Liver (tissue), 9 donors: ENCODE data around the gene RBM10. TPM values are rescaled to one million over a fixed set of nuclear protein-coding genes. Genes with fewer than 3 reads are reported as not detected.

Experiments used
- DNase-seq: peaks from one replicate; pipeline ENCODE4 v3.0.0-alpha.2; 2017; ENCODE audit warnings: low spot score
- H3K27ac ChIP-seq, 2 donors: one replicate each; pipeline ENCODE4 v1.7.0; 2013; ENCODE audit warnings: inconsistent platforms in 2 of 2, low read length in 2 of 2, control low read depth in 1 of 2, low read depth in 1 of 2, mild to moderate bottlenecking in 1 of 2
- H3K27me3 ChIP-seq, 4 donors: one replicate each; pipeline versions ENCODE4 v1.6.1 to v1.7.0; 2013; ENCODE audit warnings: low read length in 3 of 4, inconsistent platforms in 1 of 4, mild to moderate bottlenecking in 1 of 4, moderate library complexity in 1 of 4; ENCODE audit not compliant: control insufficient read depth in 4 of 4, insufficient read depth in 4 of 4
- H3K36me3 ChIP-seq, 4 donors: one replicate each; pipeline versions ENCODE4 v1.6.1 to v1.7.0; 2013; ENCODE audit warnings: low read length in 3 of 4, mild to moderate bottlenecking in 3 of 4, low read depth in 1 of 4, moderate library complexity in 1 of 4; ENCODE audit not compliant: control insufficient read depth in 4 of 4, insufficient read depth in 3 of 4
- H3K4me1 ChIP-seq, 4 donors: one replicate each; pipeline versions ENCODE4 v1.6.1 to v1.7.0; 2013; ENCODE audit warnings: low read length in 3 of 4, mild to moderate bottlenecking in 3 of 4, moderate library complexity in 1 of 4; ENCODE audit not compliant: control insufficient read depth in 4 of 4, insufficient read depth in 4 of 4
- H3K4me3 ChIP-seq, 3 donors: one replicate each; pipeline versions ENCODE4 v1.6.1 to v1.7.0; 2013; ENCODE audit warnings: low read length in 3 of 3, control low read depth in 1 of 3, low read depth in 1 of 3, mild to moderate bottlenecking in 1 of 3
- H3K9ac ChIP-seq, 2 donors: one replicate each; pipeline ENCODE4 v1.7.0; 2013; ENCODE audit warnings: low read length in 2 of 2, mild to moderate bottlenecking in 2 of 2, moderate library complexity in 2 of 2, control low read depth in 1 of 2, low read depth in 1 of 2
- H3K9me3 ChIP-seq, 4 donors: one replicate each; pipeline versions ENCODE4 v1.6.1 to v1.7.0; 2013; ENCODE audit warnings: low read length in 3 of 4; ENCODE audit not compliant: control insufficient read depth in 4 of 4
- ATF3 ChIP-seq: IDR thresholded peaks from 2 replicates; pipeline ENCODE4 v1.6.1; 2016; ENCODE audit warnings: antibody characterized with exemption
- CTCF ChIP-seq: fragments of 150-350 bp; IDR thresholded peaks from 2 replicates; pipeline ENCODE4 v1.5.1; 2017; ENCODE audit warnings: improper control_type of control experiment, low read depth, low read length; ENCODE audit not compliant: missing input control
- EGR1 ChIP-seq, 2 donors: IDR thresholded peaks; 2 replicates each; pipeline ENCODE4 v1.6.1; 2016 to 2018; ENCODE audit warnings: antibody characterized with exemption in 2 of 2, low read depth in 2 of 2
- FOXA1 ChIP-seq: IDR thresholded peaks from 2 replicates; pipeline ENCODE4 v1.6.1; 2016; ENCODE audit warnings: antibody characterized with exemption
- FOXA2 ChIP-seq: IDR thresholded peaks from 2 replicates; pipeline ENCODE4 v1.6.1; 2016; ENCODE audit warnings: antibody characterized with exemption
- HNF4A ChIP-seq, 2 donors: conservative IDR thresholded peaks; 2 replicates each; pipeline ENCODE4 v1.6.1; 2016; ENCODE audit warnings: antibody characterized with exemption in 2 of 2, mild to moderate bottlenecking in 2 of 2
- HNF4G ChIP-seq: IDR thresholded peaks from 2 replicates; pipeline ENCODE4 v1.6.1; 2016; ENCODE audit warnings: antibody characterized with exemption
- JUND ChIP-seq, 2 donors: IDR thresholded peaks; 2 replicates each; pipeline ENCODE4 v1.6.1; 2016; ENCODE audit warnings: antibody characterized with exemption in 2 of 2
- MAX ChIP-seq: IDR thresholded peaks from 2 replicates; pipeline ENCODE4 v1.6.1; 2016; ENCODE audit warnings: antibody characterized with exemption
- NR2F2 ChIP-seq: IDR thresholded peaks from 2 replicates; pipeline ENCODE4 v1.6.1; 2016; ENCODE audit warnings: antibody characterized with exemption
- REST ChIP-seq: IDR thresholded peaks from 2 replicates; pipeline ENCODE4 v1.6.1; 2016; ENCODE audit warnings: antibody characterized with exemption, mild to moderate bottlenecking
- RXRA ChIP-seq, 2 donors: IDR thresholded peaks; 2 replicates each; pipeline ENCODE4 v1.6.1; 2017 to 2018; ENCODE audit warnings: antibody characterized with exemption in 2 of 2, mild to moderate bottlenecking in 1 of 2
- SP1 ChIP-seq: IDR thresholded peaks from 2 replicates; pipeline ENCODE4 v1.6.1; 2018; ENCODE audit warnings: antibody characterized with exemption, mild to moderate bottlenecking
- TAF1 ChIP-seq: conservative IDR thresholded peaks from 2 replicates; pipeline ENCODE4 v1.6.1; 2016; ENCODE audit warnings: antibody characterized with exemption, mild to moderate bottlenecking
- YY1 ChIP-seq: IDR thresholded peaks from 2 replicates; pipeline ENCODE4 v1.6.1; 2016; ENCODE audit warnings: antibody characterized with exemption, mild to moderate bottlenecking
- ZBTB33 ChIP-seq: IDR thresholded peaks from 2 replicates; pipeline ENCODE4 v1.6.1; 2016; ENCODE audit warnings: antibody characterized with exemption
- WGBS: extraction: QIAGEN DNeasy Blood & Tissue Kit; methylation state at CpG from one replicate; pipeline ENCODE4 v1.1.7; 2013; 5-methylcytosine and 5-hydroxymethylcytosine counted together
- polyA plus RNA-seq, 2 donors: library from polyadenylated mRNA; stranded (reverse) in 1 of 2; unstranded in 1 of 2; fragments of 200-250 nt in 1 of 2; fragments of >200 nt in 1 of 2; fragmentation: Nextera tagmentation in 1 of 2; extraction: Ambion mirVana in 1 of 2; gene quantifications; one replicate each; pipeline versions ENCODE4 v1.2.1 to v1.2.3, GENCODE V29; 2013 to 2015
- total RNA-seq, 2 donors: library from RNA; depleted of rRNA; stranded (reverse); fragments of >200 nt; gene quantifications; one replicate each; pipeline ENCODE4 v1.2.3, GENCODE V29; 2014
- donor health status: healthy.
- donor health status: healthy.
- donor health status: healthy.
- donor health status: healthy.
- donor health status: healthy.

RBM10 gene
- total and polyA plus RNA-seq, 4 donors: 8.2 to 26.6 (median 17.5) TPM

GRCh38 chrX:47223476-47224250, 78.6 kb downstream of the RBM10 start:
- peaks cover 8 to 52% (median 28%) of the 10 kb centered on the region in 4 donors for H3K36me3 ChIP-seq
- no peak overlapping the region for H3K27ac ChIP-seq
- TF ChIP-seq FOXA2 (no peak), ATF3 (no peak), MAX (no peak), SP1 (no peak), TAF1 (no peak), REST (no peak), YY1 (no peak), JUND (IDR thresholded peaks at IDR 0.05) (no peak)
- H3K27me3 ChIP-seq: no peaks in the 10 kb centered on the region
- no peak overlapping the region for H3K9ac ChIP-seq
- no peak overlapping the region for H3K4me3 ChIP-seq
- 93% methylated on average over 13 of the region's 13 CpGs for WGBS
- no peak for DNase-seq
- peaks cover 2 to 30% (median 18%) of the 10 kb centered on the region in 4 donors for H3K4me1 ChIP-seq
- H3K9me3 ChIP-seq: no peaks in the 10 kb centered on the region

- Histone ChIP-seq H3K9ac (no peak overlapping the region), H3K4me3 (no peak overlapping the region), H3K27ac (no peak overlapping the region), H3K4me1 (peaks cover 2 to 23% (median 15%) of the 10 kb centered on the region in 4 donors), H3K9me3 (no peaks in the 10 kb centered on the region), H3K36me3 (peaks cover 10 to 57% (median 29%) of the 10 kb centered on the region in 4 donors), H3K27me3 (no peaks in the 10 kb centered on the region)
- TF ChIP-seq HNF4A (conservative IDR thresholded peaks at IDR 0.05) (no peak), YY1 (no peak), MAX (no peak), TAF1 (no peak), HNF4G (no peak), ATF3 (no peak), FOXA2 (no peak), ZBTB33 (no peak), SP1 (no peak), RXRA (IDR thresholded peaks at IDR 0.05) (no peak), NR2F2 (no peak), CTCF (no peak), FOXA1 (no peak), EGR1 (IDR thresholded peaks at IDR 0.05; ENCODE audit: low read depth in 2 of 2) (no peak)
- DNase-seq: no peak
- WGBS: 94% methylated on average over 17 of the region's 17 CpGs
These were observed 79.4 kb downstream of the RBM10 start for GRCh38 chrX:47224266-47224895.
